Esophagus (tissue), 2 donors: ENCODE data around the gene MTHFD1L. TPM values are rescaled to one million over a fixed set of nuclear protein-coding genes. Genes with fewer than 3 reads are reported as not detected.

Experiments
- H3K27ac ChIP-seq, 2 donors: one replicate each; pipeline ENCODE4 v1.5.1; 2013; ENCODE audit warnings: low read depth in 2 of 2, mild to moderate bottlenecking in 2 of 2, inconsistent platforms in 1 of 2, low read length in 1 of 2, moderate library complexity in 1 of 2
- H3K27me3 ChIP-seq, 2 donors: one replicate each; pipeline ENCODE4 v1.6.1; 2013; ENCODE audit warnings: low read length in 2 of 2, control low read depth in 1 of 2, mild to moderate bottlenecking in 1 of 2; ENCODE audit not compliant: insufficient read depth in 2 of 2, control insufficient read depth in 1 of 2
- H3K36me3 ChIP-seq, 2 donors: one replicate each; pipeline ENCODE4 v1.6.1; 2013; ENCODE audit warnings: low read length in 1 of 2; ENCODE audit not compliant: control insufficient read depth in 2 of 2, insufficient read depth in 2 of 2
- H3K4me1 ChIP-seq, 2 donors: one replicate each; pipeline ENCODE4 v1.6.1; 2013; ENCODE audit warnings: low read length in 1 of 2; ENCODE audit not compliant: control insufficient read depth in 2 of 2, insufficient read depth in 2 of 2
- H3K4me3 ChIP-seq, 2 donors: one replicate each; pipeline ENCODE4 v1.5.1; 2013; ENCODE audit warnings: low read length in 2 of 2, mild to moderate bottlenecking in 2 of 2, low read depth in 1 of 2, moderate library complexity in 1 of 2
- H3K9me3 ChIP-seq, 2 donors: one replicate each; pipeline ENCODE4 v1.6.1; 2013; ENCODE audit warnings: mild to moderate bottlenecking in 2 of 2, low read depth in 1 of 2, low read length in 1 of 2, moderate library complexity in 1 of 2; ENCODE audit not compliant: control insufficient read depth in 2 of 2, insufficient read depth in 1 of 2
- WGBS, 2 donors: extraction: QIAGEN DNeasy Blood & Tissue Kit; methylation state at CpG; one replicate each; pipeline ENCODE4 v1.1.7; 2013; 5-methylcytosine and 5-hydroxymethylcytosine counted together
- polyA plus RNA-seq, 2 donors: library from polyadenylated mRNA; stranded (reverse); fragments of 200-250 nt; gene quantifications; one replicate each; pipeline ENCODE4 v1.2.3, GENCODE V29; 2013
- donor health status: healthy with polysubstance abuse.
- donor health status: Bipolar disorder and iron deficiency.

Gene MTHFD1L
- polyA plus RNA-seq, 2 donors, result 1.6 to 4.1 TPM

DNA sequence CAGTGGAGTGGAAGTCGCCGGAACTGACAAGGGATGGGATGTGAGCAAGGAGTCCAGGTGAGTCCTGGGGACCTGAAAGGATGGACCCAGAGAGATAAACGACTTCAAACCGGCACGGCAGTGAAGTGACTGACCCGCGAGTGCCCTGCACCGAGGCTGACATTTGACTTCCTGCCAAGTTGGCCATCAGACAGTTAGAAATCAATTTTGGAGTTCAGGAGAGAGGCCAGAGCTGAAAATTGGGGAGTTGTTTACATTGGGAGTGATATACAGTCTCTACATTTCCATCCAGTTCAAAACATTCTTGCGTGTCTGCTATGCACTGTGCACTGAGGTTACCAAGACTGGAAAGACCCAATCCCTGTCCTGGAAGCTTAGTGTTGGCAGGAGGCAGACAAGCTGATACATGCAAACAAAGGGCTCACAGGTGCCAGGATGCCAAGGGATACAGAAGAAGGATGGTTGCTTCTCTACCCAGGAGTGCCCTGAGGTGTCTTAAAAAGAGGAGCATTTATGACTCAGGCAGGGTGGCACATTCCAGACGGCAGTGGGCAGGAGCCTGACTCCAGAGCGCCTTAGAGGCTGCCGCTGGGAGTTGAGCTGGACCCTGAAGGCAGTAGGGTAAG is 186.6 kb downstream of the MTHFD1L start:
- no peak overlapping the region for H3K27ac ChIP-seq
- H3K4me3 ChIP-seq, result no peak overlapping the region
- peaks cover 0 to 2% of the 10 kb centered on the region in 2 donors for H3K4me1 ChIP-seq
- no peaks in the 10 kb centered on the region for H3K36me3 ChIP-seq
- 56 to 74% methylated on average over 12 of the region's 12 CpGs for WGBS, 2 donors
- no peaks in the 10 kb centered on the region for H3K27me3 ChIP-seq
- H3K9me3 ChIP-seq, result no peaks in the 10 kb centered on the region

DNA sequence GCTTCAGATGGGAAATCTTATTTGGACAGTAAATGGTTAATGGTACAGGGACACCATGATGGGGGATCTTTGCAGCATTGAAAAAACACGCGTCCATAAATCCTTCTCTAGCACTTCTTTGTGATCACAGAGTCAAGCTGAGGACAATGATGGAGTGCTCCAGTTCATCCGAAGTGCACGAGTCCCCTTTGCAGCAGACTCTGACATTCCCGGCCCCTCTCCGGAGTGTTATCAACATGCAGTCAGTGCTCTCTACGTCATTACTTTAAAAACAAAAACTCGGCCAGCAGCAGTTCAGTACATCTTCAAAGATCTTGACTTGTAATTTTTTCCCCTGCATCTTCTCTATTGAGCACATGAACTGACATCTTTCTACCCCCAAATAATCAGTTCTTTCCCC is 188.8 kb downstream of the MTHFD1L start:
- no peak overlapping the region for H3K4me3 ChIP-seq
- H3K9me3 ChIP-seq, result no peaks in the 10 kb centered on the region
- WGBS, 2 donors, result 59 to 64% methylated on average over 8 of the region's 8 CpGs
- peaks cover 0 to 2% of the 10 kb centered on the region in 2 donors for H3K4me1 ChIP-seq
- H3K36me3 ChIP-seq, result no peaks in the 10 kb centered on the region
- no peak overlapping the region for H3K27ac ChIP-seq
- H3K27me3 ChIP-seq, result no peaks in the 10 kb centered on the region

DNA sequence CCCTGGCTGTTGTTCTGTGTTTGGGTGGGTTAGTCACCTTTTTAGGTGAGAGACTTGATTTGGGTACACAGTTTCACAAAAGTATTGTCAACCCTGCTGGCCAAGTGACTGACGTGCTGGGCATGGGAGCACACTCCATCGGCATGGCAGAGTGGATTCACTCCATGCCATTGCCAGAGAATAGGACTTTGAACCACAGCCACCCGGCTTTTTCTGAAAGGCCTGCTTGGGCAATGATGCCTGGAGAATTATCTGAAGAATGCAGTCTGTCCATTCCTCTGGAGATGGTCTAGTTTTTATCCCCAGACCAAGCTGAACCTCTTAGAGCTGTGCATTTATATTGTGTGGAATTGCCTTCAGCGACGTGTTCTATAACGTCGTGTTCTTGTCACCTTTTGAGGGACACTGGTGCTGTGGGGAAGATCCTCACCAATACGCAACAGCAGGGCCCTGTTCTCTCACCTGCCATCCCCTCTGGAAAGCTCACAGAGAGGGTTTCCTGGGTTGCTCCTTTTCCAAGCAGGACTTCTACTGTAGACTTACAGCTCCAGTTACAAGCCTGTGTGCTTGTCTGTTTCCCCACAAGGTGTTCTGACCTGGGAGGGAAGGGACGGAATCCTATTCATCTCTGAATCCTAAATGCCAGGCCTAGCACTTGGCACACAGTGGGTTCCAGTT is 190.9 kb downstream of the MTHFD1L start:
- H3K27me3 ChIP-seq, result no peaks in the 10 kb centered on the region
- peaks cover 2 to 4% of the 10 kb centered on the region in 2 donors for H3K4me1 ChIP-seq
- peaks cover 0 to 2% of the 10 kb centered on the region in 2 donors for H3K9me3 ChIP-seq
- WGBS, 2 donors, result 88 to 93% methylated on average over 9 of the region's 9 CpGs
- no peak overlapping the region for H3K27ac ChIP-seq
- no peak overlapping the region for H3K4me3 ChIP-seq
- no peaks in the 10 kb centered on the region for H3K36me3 ChIP-seq

DNA sequence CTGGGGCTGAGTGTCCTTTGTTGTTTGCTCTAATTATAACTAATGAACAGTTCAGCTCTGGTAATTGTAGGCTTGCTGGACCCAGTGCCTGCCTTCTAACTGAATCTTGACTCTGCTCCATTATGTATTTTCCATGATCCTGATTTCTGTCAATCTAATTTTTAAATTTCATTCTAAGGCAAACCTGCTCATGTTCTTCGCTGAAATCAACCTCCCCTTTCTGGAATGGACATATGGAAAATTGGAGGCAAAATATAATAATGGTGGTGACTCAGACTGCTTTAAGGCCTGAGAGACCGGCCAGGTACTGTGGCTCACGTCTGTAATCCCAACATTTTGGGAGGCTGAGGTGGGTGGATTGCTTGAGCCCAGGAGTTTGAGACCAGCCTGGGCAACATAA is 191.6 kb downstream of the MTHFD1L start:
- 90 to 95% methylated on average over 3 of the region's 3 CpGs for WGBS, 2 donors
- Histone ChIP-seq H3K4me1 (peaks cover 2 to 4% of the 10 kb centered on the region in 2 donors), H3K27me3 (no peaks in the 10 kb centered on the region)

DNA sequence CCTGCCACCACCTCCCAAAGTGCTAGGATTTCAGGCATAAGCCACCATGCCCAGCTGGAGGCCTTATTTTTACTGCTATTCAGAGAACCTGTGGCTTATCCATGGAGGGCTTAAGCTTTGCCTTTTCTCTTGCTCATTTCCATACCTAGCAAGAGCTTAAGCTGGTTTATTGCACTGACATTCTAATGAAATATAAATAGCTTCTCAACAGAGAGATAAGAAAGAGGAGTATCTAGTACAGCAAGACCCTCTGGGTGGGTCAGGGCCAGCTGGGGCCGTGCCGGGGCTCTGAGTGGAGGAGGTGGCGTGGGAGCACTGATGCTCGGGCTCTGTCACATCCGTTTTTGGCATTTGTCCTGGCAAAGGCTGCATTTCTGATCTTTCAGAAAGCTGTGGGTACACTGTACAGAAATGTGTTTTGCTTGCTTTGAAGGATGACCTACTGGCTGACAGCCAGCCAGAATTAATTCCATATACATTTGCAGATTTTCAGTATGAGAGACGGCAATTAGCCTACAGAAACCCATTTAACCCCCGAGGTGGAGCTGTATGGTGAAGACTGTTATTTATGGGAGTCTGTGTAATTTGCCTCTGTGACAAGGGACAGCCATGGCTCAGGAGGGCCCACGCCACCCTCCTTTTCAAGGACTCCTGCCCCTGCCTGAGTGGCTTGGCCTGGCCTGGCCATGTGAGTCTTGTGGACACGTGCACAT is 192.7 kb downstream of the MTHFD1L start:
- Histone ChIP-seq H3K27ac (no peak overlapping the region), H3K36me3 (no peaks in the 10 kb centered on the region), H3K27me3 (no peaks in the 10 kb centered on the region), H3K9me3 (peaks cover 0 to 2% of the 10 kb centered on the region in 2 donors), H3K4me3 (no peak overlapping the region), H3K4me1 (peaks cover 0 to 4% of the 10 kb centered on the region in 2 donors)
- WGBS, 2 donors, result 76% methylated on average over 9 of the region's 9 CpGs

More for the DNA sequence above, 191.6 kb downstream of the MTHFD1L start:
- no peaks in the 10 kb centered on the region for H3K36me3 ChIP-seq
- no peak overlapping the region for H3K4me3 ChIP-seq
- peaks cover 0 to 2% of the 10 kb centered on the region in 2 donors for H3K9me3 ChIP-seq
- H3K27ac ChIP-seq, result no peak overlapping the region

DNA sequence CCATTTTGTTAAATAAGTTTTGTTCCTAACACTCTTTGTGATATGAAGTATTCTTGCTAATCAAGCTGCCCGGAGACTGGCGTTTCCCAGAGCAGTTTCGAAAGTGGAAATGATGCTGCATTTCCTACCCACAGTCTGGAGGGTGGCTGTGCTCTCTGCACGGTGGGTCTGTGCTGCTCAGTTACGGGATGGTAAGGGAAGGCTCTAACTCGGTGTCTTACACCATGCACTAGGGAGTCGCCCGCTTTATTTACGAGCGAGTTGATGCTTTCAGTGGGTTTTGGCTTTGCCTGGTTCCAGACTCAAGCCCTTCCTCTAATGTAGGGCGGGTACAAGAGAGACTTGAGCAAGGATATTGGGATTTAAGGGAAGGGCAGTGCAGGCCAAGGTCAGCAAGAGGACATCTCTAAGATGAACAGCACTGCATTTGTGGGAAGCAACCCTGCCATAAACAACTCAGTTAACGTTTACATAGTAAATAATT is 194.2 kb downstream of the MTHFD1L start:
- H3K27ac ChIP-seq, result no peak overlapping the region
- peaks cover 0 to 2% of the 10 kb centered on the region in 2 donors for H3K9me3 ChIP-seq
- no peak overlapping the region for H3K4me3 ChIP-seq
- no peaks in the 10 kb centered on the region for H3K27me3 ChIP-seq
- H3K4me1 ChIP-seq, result peaks cover 0 to 4% of the 10 kb centered on the region in 2 donors
- H3K36me3 ChIP-seq, result no peaks in the 10 kb centered on the region
- 85 to 87% methylated on average over 12 of the region's 12 CpGs for WGBS, 2 donors

DNA sequence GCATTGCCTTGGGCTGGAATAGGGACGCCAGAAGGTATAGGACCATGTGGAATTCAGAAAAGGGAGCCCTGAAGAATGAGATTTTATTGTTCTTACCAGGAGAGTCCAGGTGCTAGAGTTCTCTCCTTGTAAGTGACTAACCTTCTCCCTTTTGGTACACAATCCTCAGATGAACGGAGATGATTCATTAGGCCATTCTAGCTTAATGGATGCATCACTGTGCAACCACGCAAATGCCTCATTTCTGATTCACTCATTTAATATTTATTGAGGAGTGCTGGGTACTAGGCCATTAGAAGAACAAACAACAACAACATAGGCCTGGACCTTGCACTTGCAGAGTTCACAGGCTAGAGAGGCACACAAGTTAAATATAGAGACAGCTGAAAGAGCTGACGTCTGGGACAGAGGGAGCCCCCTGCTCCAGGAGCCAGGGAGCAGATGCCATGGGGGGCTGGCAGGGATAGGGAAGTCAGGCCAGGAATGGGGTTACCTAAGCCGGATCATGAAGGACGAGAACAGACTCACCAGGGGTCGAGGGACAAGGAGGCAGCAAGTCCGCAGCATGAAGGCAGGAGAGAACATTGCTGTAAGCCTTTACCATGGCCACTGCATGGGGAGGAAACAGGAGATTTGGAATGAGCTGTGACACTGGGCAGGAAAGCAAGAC is 194.7 kb downstream of the MTHFD1L start:
- Histone ChIP-seq H3K27me3 (no peaks in the 10 kb centered on the region), H3K27ac (no peak overlapping the region), H3K4me3 (no peak overlapping the region), H3K36me3 (no peaks in the 10 kb centered on the region), H3K4me1 (peaks cover 0 to 4% of the 10 kb centered on the region in 2 donors), H3K9me3 (peaks cover 0 to 2% of the 10 kb centered on the region in 2 donors)
- 84 to 86% methylated on average over 8 of the region's 8 CpGs for WGBS, 2 donors

DNA sequence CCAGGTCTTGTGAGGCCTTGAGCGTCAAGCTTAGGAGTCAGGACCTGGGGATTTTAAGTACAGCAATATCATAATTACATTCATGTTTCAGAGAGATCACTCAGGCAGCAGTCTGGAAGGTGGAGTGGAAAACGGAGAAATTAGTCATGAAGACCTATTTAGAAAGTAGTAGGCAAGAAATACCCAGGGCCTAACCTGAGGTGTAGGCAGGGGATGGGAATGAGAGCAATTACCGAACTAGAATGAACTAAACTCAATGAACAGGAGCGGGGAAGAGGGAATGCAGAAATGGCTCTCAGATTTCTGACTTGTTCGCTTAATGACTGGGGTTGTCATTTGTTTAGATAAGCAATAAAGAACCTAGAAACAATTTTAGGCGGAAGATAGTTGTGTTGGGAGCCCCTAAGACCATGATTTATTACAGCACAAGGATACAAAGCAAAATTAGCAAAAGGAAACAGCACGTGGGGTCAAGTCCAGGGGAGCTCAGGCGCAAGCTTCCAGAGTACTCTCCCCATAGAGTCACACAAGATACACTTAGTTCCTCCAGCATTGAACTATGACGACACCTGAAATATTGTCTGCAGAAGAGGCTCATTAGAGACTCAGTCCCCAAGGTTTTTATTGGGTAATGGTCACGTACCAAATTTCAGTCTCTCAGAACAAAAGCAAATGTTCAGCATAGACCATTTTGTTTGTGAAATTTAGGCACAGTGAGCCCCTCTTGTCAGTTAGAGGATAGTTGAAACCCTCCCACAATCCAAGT is 195.4 kb downstream of the MTHFD1L start:
- 89 to 92% methylated on average over 10 of the region's 10 CpGs for WGBS, 2 donors
- H3K27me3 ChIP-seq, result no peaks in the 10 kb centered on the region
- no peak overlapping the region for H3K27ac ChIP-seq
- peaks cover 0 to 2% of the 10 kb centered on the region in 2 donors for H3K9me3 ChIP-seq
- H3K36me3 ChIP-seq, result no peaks in the 10 kb centered on the region
- no peak overlapping the region for H3K4me3 ChIP-seq
- peaks cover 0 to 4% of the 10 kb centered on the region in 2 donors for H3K4me1 ChIP-seq

DNA sequence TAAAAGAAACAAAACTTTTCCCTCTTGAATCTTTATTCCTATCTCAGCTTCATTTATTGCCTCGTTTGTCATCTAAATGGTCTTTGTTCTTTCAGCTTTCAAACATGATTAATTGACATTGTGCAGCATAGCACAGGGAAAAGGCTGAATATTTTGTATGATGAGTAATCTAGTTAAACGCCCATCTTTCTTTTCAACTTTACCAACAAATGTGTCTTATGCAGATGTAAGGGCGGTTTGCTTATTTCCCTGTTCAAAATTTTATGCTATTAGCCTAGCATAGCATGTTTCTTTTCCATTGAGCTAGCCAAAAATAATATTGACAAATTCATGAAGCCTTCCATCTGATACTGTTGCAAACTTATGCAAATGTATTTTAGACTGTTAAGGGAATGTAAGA is 197.8 kb downstream of the MTHFD1L start:
- 27% methylated on average over 3 of the region's 3 CpGs for WGBS, 2 donors
- Histone ChIP-seq H3K36me3 (no peaks in the 10 kb centered on the region), H3K27me3 (no peaks in the 10 kb centered on the region), H3K9me3 (peaks cover 0 to 2% of the 10 kb centered on the region in 2 donors), H3K4me3 (no peak overlapping the region), H3K4me1 (peaks cover 0 to 4% of the 10 kb centered on the region in 2 donors), H3K27ac (no peak overlapping the region)
